GM19035 (cell line): ENCODE measurements around the gene GREM2.

Experiments used
- ATAC-seq: cut with Tn5 transposase; IDR thresholded peaks from one replicate; pipeline ENCODE4 v1.9.1; 2021; ENCODE audit not compliant: unreplicated experiment

GREM2 gene

DNA sequence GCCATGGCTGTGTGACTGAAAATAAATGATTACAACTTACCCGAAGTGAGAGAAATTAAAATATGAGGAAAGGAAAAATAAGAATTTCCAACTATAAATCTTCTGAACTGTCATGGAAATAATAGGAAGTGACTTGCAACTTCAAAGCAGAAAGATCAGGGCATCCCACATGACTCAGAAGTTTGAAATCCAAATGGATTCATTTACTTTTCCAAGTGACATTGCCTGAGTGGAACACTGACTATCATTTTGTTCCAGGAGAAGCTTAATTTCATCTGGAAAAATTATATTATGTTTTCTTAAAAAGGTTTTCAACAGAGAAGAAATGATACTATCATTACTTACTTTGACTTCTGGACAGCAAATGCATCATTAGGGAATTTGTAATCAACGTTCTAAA lies 110.8 kb downstream of the GREM2 start:
- no peak for ATAC-seq

DNA sequence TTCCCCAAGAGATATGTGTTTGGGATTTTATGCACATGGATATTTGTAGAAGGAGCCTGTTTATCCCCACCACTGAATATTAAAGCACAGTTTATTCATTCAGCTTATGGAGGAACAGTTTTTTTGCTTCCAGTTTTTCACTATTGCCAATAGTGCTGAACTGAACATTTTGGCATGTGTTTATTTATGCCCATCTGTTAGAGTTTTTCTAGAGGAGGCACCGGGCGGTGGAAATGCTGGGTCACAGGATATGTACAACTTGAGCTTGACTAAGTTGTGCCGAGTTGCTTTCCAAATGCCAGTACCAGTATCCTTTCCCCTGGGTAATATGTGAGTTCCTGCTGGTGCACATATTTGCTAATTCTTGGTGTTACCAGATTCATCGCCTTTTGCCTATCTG lies 111.3 kb downstream of the GREM2 start:
- no peak for ATAC-seq

DNA sequence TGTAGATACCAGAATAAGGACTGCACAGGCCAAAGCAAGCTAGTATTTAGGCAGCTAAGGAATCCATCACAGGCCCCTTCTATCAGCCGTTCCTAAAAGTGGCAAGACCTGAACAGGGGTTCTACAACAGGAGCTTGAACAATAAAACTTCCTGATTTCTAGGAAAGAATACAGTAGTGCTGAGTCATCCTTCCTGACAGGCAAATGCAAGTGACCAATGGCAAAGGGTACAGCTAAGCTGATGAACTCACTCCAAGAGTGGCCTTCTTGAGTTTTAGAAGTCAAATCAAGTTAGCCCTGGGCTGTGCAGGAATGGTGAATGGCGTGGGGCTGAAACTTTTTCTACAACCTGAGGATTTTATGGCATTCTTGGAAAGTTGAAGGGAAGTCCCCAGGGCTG lies 112.9 kb downstream of the GREM2 start:
- no peak for ATAC-seq

DNA sequence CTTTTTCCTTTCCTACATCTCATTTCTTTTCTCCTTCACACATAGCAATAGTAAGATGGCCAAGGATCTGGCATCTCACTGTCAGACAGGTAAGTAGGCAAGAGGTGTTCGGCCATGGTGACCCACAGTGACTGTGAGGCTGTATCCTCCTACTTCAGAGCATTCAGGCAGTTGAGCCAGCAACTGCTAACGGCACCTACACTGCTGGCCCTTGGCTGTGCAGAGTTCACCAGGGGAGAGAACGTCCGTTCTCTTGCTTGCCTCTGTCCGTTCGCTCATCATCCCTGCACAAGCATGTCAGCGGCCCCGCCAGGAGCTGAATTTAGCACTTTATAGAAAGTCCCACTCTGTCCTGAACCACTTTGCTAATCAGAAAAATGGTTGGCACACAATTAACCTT lies 113.6 kb downstream of the GREM2 start:
- no peak for ATAC-seq

DNA sequence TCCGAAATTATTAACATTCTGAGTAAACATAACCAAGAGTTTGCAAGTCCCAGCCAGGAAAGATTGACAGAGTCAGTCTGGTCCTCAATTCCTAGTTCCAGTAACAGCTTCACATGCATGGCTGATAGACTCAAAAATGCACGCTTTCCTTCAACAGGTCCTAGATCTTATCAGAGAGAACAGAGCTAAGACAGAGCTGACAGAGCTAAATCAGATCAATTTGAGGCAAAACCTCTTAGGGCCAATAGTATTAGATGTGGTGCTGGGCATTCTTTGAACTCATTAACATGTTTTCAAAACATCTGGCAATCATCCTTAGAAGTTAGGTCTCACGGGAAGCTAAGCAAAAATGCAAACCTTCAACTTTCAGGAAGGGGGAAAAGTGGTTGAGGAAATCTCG lies 114.0 kb downstream of the GREM2 start:
- no peak for ATAC-seq

DNA sequence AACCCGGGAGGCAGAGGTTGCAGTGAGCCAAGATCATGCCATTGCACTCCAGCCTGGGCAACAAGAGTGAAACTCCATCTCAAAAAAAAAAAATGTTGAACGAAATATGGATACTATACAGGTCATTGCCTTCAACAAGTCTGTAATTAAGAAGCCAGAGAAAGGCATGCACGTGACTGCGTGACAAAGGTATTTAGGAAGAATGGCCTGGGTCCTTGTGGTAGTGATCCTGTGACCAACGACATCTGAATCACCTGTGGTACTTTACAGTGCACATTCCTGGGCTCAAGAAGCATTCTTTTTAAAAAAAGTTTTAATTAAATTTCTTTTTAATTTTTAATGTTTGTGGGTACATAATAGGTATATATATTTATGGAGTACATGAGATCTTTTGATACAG lies 115.0 kb downstream of the GREM2 start:
- ATAC-seq, result no peak

DNA sequence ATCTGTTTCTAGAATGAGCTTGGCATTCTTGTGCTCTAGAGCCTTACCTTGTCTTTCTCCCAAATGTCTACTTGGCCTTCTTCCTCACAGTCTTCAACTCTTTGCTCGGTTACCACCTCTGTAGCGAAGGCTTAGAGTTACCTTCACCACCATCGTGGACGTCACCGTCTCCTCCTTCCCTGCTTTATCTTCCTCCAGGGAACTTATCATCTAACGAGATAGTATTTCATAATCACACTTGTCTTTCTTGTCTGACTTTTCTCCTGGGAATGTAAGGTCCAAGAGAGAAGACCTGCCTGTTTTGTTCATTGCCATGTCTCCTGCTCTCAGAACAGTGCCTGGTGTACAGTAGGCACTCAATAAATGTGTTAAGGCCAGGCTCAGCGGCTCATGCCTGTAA lies 115.6 kb downstream of the GREM2 start:
- no peak for ATAC-seq

DNA sequence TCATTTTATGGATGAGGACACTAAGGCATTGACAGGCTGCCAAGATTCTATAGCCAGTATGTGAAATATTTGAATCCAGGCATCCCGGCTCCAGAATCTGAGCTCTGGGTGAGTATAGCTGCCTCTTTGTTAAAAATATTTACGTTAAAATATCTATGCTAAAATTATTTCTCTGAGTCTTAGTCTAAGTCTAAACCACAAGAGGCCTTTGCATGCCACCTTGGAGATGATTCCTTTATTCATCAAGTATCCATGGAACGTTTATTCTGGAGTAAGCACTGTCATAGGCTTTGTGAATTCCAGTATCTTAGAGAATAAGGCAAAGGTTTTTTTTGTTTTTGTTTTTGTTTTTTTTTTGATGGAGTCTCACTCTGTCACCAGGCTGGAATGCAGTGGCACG lies 116.4 kb downstream of the GREM2 start:
- ATAC-seq, result no peak

DNA sequence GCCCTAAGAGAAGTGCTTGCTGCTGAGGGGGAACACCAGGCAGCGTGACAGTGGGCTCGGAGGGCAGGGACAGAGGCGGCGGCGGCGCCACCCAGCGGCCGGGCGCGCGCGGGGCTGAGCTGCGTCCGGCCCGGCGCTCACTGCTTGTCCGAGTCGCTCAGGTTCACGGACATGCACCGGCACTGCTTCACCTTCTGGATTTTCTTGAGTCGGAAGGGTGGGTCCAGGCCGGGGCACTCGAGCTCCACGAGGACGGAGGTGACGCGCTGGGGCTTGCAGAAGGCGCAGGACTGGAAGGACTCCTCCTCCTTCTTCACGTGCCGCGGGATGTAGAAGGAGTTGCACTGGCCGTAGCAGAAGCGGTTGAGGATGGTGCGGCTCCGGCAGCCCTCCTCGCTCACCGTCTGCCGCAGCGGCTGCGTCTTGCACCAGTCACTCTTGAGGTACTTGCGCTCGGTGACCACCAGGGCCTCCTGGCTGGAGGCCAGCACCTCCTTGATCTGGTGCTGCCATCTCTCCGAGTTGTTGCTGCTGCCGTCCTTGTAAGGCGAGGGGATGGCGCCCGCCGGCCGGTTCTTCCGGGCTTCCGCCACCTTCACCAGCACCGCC lies 119.0 kb downstream of the GREM2 start:
- ATAC-seq, result no peak

DNA sequence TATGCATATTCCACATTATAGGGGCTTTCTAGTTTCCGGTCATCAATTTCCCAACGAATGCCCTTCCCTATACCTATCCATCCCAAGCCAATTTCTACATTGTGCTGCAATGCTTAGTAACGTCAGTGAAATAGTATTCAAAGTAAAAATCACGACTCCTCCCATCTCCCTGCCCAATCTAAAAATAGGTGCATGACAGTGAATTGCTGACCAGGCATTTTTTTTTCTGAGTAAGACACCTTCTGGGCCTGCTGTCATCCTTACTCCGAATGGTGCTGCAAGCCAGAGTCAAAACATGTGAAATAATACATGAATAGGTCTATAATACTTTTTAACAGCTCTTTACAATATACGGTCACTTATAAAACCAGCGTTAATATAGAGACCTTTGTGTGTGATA lies 120.2 kb downstream of the GREM2 start:
- no peak for ATAC-seq

DNA sequence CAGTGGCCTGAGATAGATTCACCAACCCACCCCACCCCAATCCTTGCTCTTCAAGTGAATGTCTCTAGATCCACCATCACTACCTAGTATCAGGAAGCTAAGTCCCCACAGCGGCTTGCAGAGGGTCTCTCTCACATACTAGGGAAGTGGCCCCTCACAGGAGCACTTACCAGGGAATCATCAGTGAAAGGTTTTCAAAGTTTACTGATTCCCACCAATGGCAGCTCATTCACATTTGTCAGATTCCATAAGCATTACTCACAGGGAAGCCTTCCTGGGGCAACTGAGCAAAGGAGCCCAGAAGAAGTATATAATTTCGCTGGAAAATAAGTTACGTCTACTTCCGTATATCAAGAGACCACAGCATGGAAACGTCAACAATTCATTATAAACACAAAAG lies 120.8 kb downstream of the GREM2 start:
- no peak for ATAC-seq

DNA sequence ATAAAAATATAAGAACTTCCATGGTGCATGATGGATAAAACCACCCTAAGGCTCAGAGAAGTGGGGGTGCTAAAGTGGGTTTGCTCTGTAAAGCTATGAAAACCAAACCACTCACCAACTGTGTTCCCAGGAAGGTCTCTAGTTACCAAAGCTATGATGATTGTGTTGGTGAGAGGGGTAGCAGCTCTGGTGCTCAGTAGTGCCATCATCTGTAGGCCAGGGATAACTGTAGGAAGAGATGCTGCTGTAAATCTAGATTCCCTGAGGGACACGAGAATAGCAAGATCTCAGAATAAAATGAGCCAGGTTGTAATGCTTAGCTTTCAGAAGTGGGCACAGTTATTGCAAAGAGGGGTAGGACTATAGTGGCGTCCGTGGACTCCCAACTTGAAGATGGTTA lies 124.5 kb downstream of the GREM2 start:
- ATAC-seq, result no peak

DNA sequence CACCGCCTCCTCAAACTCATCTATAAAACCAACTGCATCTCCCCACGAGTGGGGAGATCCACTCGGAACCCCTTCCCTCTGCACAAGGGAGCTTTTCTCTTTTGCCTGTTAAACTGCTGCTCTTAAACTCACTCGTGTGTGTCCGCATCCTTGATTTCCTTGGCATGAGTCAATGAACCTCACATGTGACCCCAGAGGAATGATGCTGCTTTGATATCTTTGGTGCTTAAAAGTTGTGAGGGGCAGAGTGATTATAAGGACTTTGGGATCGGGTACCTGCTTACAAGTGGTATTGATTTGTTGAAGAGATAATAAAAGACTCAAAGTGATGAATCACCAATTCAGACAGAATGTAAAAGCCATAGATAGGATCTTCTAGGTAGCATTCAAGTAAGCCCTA lies 125.3 kb downstream of the GREM2 start:
- no peak for ATAC-seq

DNA sequence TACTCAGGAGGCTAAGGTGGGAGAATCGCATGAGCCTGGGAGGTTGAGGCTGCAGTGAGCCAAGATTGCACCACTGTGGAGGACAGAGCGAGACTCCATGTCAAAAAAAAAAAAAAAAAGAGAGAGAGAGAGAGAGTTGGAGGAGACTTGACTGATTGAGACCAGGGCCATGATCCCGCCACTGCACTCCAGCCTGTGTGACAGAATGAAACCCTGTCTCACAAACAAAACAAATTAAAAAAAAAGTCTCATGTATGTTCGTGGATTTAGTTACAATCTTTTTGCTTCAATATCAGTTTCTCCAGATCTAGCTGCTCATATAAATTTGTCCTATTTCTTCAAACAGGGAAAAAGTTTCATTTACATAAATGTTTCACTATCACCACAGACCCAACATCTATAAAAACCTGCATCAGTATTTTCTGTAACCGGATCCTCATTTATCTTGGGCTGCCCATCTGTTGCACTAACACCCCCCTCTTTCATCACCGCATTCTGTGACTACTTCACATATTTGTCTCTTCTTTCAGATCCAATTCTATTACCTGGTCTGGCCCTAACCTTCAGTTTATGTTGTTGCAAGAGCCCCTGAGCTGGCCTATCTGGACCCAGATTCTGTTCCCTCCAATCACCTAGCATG lies 127.0 kb downstream of the GREM2 start:
- ATAC-seq, result no peak

DNA sequence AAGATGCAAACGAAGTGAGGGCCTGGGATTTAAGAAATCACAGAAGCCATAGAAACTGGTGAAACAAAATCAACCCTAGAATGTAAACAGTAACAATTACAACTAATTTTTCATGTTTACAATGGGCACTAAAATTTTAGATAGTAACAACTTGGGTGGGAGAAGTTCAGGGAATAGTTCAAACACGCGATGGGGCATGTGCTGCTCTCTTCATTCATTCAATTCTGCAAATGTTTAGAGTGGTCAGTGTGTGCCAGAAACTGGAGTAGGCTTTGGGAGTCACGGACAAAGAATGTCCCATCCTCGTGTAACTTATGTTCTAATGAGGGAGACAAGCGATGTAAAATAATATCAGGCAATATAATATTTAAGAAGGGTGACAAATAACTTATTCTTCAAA lies 133.4 kb downstream of the GREM2 start:
- ATAC-seq, result no peak

DNA sequence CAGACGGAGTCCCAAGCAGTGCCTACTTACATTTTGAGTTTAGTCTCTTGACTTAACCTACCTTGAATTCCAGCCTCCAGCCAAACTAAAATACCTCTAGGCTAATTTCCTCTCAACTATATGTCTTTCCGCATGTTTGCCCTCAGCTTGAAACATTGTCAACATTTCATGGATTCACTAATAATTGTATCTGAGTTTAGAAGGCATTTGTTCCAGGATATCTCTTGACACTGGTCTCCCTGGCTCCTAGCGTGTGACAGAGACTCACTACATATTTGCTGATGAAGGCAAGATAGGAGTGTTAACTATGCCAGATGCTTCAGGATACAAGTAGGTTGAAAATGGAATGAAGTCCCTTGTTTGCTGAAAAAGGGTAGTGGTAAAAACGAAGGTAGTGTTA lies 136.1 kb downstream of the GREM2 start:
- no peak for ATAC-seq

DNA sequence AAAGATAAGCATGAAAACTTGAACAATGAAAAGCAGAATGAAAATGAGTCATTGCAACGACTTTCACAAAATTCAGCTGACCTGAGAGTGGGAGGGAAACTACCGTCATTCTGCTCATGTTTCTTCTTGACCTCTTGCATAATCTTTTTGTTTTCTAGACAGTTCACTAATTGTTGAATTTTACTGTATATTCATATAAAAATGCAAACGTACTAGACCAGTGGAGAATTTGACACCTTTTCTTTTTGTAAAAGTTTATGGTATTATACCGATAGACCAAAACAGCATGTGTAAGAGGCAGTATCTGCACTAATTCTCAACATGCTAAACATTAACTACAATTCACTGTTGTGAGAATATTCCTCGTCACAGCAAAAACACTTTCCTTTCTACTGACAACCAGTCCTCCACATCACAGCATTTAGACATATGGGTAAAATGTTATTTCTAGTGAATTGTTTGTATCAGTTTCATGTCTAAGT lies 137.8 kb downstream of the GREM2 start:
- ATAC-seq, result no peak

DNA sequence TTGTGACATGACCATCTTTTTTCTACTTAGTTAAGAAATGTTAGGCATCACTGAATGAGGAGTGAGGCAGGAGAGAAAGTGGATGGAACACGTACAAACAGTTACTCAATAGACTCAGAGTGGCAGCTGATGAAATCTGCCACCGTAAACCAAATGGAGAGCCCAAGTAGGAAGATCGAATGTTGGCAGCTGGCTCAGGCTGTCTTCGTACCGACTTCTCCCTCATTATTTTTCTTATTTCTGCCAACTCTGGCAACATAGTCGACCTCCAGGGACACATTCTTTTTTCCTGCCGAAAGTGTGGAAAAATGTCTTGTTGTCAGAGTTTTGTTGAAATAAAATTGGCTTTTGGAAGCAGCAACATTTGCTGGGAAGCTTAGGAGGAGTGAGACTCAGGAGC lies 143.3 kb downstream of the GREM2 start:
- ATAC-seq, result no peak

DNA sequence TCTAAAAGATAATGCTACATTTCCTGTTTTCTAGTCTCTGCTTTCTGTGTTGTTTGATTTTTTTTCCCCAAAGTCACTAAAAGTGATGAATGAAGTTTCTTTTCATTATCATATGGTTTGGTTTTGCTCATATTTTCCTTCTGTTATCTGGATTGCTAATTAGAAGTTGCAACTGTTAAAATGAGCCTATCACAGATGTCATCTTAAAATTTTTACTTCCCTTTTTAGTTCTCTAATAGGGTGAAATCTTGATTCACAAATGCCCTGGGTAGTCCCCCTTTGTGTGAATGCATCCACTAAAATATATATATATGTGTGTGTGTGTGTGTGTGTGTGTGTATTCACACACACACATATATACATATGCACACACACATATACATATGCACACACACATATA lies 144.1 kb downstream of the GREM2 start:
- no peak for ATAC-seq

DNA sequence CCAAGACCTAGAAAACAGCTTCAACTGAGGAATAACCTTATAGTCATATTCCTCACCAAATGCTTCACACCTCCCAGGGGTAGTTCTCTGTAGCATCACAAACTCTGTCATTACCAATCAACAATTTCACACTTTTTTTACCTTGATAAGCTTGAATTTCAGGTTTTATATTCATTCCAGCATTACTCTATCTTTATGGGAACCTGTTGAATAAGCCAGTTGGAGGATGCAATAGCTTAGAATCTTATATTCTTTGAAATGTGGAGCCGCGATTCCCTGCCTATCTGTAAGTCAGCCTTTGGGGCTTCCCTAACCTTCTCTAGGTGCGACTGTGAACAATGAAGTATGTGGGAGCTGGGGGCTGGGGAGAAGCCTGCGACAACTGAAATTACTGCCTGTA lies 145.4 kb downstream of the GREM2 start:
- no peak for ATAC-seq

DNA sequence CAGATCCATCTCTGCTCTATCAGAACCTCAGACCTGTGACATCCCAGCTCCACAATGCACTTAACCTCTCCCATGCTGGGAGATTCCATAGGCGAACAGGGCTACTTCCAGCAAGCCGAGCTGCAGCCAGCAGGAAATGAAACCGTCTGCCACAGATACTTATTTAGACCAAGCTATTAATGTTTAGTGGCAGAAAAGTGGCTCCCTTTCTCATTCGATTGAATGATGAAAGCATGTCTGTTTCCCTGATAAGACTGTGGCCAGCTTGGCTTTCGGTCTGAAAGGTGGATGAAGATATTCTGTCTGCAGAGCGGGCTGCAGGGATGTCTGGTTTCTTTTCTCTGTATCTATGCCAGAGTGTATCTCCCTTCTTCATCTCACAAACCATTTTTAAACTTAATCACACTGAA lies 146.4 kb downstream of the GREM2 start:
- ATAC-seq, result no peak

DNA sequence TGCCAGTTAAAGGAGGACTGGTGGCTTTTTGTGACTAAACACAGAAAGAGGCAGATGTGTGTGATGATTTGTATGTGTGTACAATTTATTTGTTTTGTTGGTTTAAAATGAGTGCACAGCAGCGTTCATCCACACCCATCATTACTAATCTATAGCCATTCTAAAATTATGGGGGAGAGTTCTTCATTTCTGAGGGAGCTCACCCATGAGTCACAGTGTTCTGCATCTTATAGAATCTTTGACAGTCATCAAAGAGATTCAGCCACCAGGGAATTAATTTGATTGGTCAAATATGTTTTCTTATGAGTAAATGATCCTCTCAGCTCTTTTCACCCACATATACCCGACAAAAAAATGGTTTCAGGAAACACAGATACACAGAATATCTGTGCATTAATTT lies 147.9 kb downstream of the GREM2 start:
- ATAC-seq, result no peak

DNA sequence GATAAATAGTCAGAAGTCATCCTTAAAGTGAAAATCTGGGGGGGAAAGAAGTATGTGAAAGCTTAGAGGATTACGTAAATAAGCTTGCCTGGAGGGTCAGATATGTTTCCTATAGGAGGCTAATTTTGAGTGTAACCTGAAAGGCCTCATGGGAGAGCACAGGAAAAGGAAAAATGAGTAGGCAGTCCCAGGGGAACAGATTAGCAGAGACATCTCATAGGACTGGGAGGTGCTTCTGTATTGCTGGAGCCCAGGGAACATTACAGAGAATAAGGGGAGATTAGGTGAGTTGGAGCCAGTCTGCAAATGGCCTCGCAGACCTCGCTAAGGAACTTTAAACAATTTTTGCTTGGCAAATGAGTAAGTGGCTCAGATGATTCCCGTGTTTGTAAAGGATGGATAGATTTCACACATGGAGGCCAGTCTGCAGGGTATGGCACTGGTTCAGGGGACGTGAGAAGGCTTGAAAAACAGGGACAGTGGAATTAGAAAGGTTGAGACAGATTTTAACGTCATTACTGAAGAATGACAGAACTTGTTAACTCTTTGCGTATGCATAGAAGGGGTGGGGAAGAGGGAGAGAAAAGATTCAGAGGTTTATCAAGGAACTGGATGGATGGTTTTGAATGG lies 149.1 kb downstream of the GREM2 start:
- ATAC-seq, result no peak
